Hepatocyte (in vitro differentiated cells): ENCODE results near the gene UBE2E2.

ENCODE experiments used
- EZH2 ChIP-seq: fragments of 200-600 bp; sonication (generic); IDR thresholded peaks from 2 replicates; pipeline ENCODE4 v1.6.1; 2016; ENCODE audit warnings: antibody characterized with exemption, mild to moderate bottlenecking, borderline replicate concordance
- EZH2phosphoT487 ChIP-seq: fragments of 200-600 bp; sonication (generic); IDR thresholded peaks from one replicate; pipeline ENCODE4 v1.6.1; 2018; ENCODE audit warnings: antibody characterized with exemption, mild to moderate bottlenecking, low read depth, moderate library complexity; ENCODE audit not compliant: unreplicated experiment, severe bottlenecking

- no peak for TF ChIP-seq EZH2
- TF ChIP-seq EZH2phosphoT487: no peak
Measured at GRCh38 chr3:23488618-23489017, 285.5 kb downstream of the UBE2E2 start.
